ENCODE data around the gene NPDC1.
"Not testable (repeated sequence)": the region's sequence is repeated elsewhere in the genome, so short reads cannot be mapped to it uniquely, and the experiment has no call there.

Gene NPDC1

GRCh38 chr9:137039611-137040366, 6.2 kb downstream of the NPDC1 start:
- no peak for DNase-seq (ENCODE audit: low spot score)

- no peak for DNase-seq (ENCODE audit: low spot score)
Measured at GRCh38 chr9:137038916-137039315, 7.1 kb downstream of the NPDC1 start.

- DNase-seq (ENCODE audit: low spot score) = no peak
Measured at GRCh38 chr9:137037483-137037882, 8.5 kb downstream of the NPDC1 start.

GRCh38 chr9:137037035-137037434, 8.9 kb downstream of the NPDC1 start:
- DNase-seq (ENCODE audit: low spot score) = no peak

GRCh38 chr9:137035937-137036336, 10.0 kb downstream of the NPDC1 start:
- no peak for DNase-seq (ENCODE audit: low spot score)

- no peak for DNase-seq (ENCODE audit: low spot score)
Measured at GRCh38 chr9:137035507-137035834, 10.5 kb downstream of the NPDC1 start.

GRCh38 chr9:137034709-137035506, 11.1 kb downstream of the NPDC1 start:
- peak; percentile 82 for DNase-seq (ENCODE audit: low spot score)

GRCh38 chr9:137034039-137034708, 11.8 kb downstream of the NPDC1 start:
- DNase-seq (ENCODE audit: low spot score) = no peak

GRCh38 chr9:137033481-137033880, 12.5 kb downstream of the NPDC1 start:
- DNase-seq (ENCODE audit: low spot score) = not testable (repeated sequence)

GRCh38 chr9:137032858-137033257, 13.1 kb downstream of the NPDC1 start:
- no peak for DNase-seq (ENCODE audit: low spot score)

GRCh38 chr9:137031904-137032640, 13.9 kb downstream of the NPDC1 start, which contains the start of gene FUT7:
Gene FUT7 (minus strand): TSS chr9:137032088. CDS start chr9:137031991, 97 bp downstream.
- DNase-seq (ENCODE audit: low spot score) = no peak

GRCh38 chr9:137030538-137031527, 15.1 kb downstream of the NPDC1 start:
- no peak for DNase-seq (ENCODE audit: low spot score)

GRCh38 chr9:137030006-137030405, 16.0 kb downstream of the NPDC1 start:
- DNase-seq (ENCODE audit: low spot score) = no peak

GRCh38 chr9:137029058-137029936, 16.7 kb downstream of the NPDC1 start:
- peak; percentile 73 for DNase-seq (ENCODE audit: low spot score)

- peak; percentile 75 for DNase-seq (ENCODE audit: low spot score)
Measured at GRCh38 chr9:137028263-137029057, 17.5 kb downstream of the NPDC1 start.

- DNase-seq (ENCODE audit: low spot score) = no peak
Measured at GRCh38 chr9:137027369-137028262, 18.4 kb downstream of the NPDC1 start, which contains the start of gene ABCA2. Gene ABCA2 (minus strand): TSS chr9:137028237. CDS start chr9:137028140, 97 bp downstream.

GRCh38 chr9:137026828-137027227, 19.1 kb downstream of the NPDC1 start:
- no peak for DNase-seq (ENCODE audit: low spot score)

GRCh38 chr9:137026384-137026783, 19.6 kb downstream of the NPDC1 start:
- no peak for DNase-seq (ENCODE audit: low spot score)
